Fibroblast of villous mesenchyme (primary cell): ENCODE data around the gene CA12. TPM values are rescaled to one million over a fixed set of nuclear protein-coding genes. Genes with fewer than 3 reads are reported as not detected.

Experiments
- DNase-seq: peaks from one replicate; pipeline ENCODE4 v3.0.0-alpha.2; 2010; ENCODE audit warnings: low read depth
- H3K4me3 ChIP-seq: 2 replicates; pipeline ENCODE4 v1.5.1; 2011; ENCODE audit warnings: low read depth, mild to moderate bottlenecking, low read length
- total RNA-seq: library from RNA; depleted of rRNA; stranded (reverse); fragments of >200 nt; gene quantifications from 2 replicates; pipeline ENCODE4 v1.2.3, GENCODE V29; 2012
- TF ChIP-seq, protein P1 (sequence below): IDR thresholded peaks from 2 replicates; pipeline ENCODE4 v1.5.1; 2012; ENCODE audit warnings: low read depth, mild to moderate bottlenecking, low read length; ENCODE audit not compliant: insufficient read depth

CA12 gene
- total RNA-seq, 1 donor: 15.1 TPM

DNA sequence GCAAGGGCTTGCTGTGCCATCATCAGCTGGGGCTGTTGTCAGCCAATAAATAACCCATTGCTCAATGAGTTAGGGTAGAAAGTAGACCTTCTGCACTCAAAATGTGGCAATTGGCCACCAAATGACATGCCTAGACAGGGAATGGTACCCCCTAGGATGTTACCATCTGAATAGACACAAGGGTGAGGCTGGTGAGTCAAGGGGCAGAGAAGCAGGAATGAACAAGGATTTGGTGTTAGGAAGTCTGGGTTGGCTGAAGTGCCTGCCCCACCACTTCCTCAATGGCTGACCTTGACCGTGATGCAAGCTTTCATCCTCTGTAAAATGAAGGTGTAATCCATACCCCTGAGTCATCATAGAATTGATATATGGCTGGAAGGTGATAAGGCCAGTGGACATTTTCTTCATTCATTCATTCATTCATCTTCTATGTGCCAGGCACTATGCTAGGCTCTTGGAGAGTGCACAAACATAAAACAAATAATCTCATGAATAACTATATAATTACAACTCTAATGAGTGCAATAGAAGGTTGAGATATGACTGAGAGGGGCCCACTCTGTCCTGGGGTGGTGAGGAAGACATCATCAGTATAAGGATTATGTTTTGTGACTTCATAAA is 4.4 kb upstream of the CA12 start:
- no peak overlapping the region for H3K4me3 ChIP-seq
- no peak for DNase-seq
- TF ChIP-seq, protein P1, sequence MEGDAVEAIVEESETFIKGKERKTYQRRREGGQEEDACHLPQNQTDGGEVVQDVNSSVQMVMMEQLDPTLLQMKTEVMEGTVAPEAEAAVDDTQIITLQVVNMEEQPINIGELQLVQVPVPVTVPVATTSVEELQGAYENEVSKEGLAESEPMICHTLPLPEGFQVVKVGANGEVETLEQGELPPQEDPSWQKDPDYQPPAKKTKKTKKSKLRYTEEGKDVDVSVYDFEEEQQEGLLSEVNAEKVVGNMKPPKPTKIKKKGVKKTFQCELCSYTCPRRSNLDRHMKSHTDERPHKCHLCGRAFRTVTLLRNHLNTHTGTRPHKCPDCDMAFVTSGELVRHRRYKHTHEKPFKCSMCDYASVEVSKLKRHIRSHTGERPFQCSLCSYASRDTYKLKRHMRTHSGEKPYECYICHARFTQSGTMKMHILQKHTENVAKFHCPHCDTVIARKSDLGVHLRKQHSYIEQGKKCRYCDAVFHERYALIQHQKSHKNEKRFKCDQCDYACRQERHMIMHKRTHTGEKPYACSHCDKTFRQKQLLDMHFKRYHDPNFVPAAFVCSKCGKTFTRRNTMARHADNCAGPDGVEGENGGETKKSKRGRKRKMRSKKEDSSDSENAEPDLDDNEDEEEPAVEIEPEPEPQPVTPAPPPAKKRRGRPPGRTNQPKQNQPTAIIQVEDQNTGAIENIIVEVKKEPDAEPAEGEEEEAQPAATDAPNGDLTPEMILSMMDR: no peak

DNA sequence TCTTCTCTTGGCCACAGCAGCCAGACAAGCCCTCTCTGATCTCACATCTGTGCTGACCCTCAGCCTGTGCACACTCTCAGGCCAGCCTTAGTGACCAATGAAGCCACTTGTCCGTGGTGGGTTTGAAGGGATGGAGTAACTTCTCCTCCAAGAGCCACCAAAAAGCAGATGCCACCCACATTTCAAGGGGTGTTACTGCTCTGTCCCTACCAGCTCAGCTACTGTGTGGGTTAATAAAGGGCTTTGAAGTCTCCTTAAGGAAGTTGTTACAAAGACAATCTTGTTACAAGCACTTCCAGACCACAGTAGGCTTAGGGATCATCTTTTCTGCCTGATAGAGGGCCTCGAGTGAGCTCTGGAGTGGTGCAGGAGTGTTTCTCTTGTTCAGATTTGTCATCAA is 3.3 kb upstream of the CA12 start:
- no peak overlapping the region for H3K4me3 ChIP-seq
- TF ChIP-seq, protein P1: no peak
- DNase-seq: no peak

DNA sequence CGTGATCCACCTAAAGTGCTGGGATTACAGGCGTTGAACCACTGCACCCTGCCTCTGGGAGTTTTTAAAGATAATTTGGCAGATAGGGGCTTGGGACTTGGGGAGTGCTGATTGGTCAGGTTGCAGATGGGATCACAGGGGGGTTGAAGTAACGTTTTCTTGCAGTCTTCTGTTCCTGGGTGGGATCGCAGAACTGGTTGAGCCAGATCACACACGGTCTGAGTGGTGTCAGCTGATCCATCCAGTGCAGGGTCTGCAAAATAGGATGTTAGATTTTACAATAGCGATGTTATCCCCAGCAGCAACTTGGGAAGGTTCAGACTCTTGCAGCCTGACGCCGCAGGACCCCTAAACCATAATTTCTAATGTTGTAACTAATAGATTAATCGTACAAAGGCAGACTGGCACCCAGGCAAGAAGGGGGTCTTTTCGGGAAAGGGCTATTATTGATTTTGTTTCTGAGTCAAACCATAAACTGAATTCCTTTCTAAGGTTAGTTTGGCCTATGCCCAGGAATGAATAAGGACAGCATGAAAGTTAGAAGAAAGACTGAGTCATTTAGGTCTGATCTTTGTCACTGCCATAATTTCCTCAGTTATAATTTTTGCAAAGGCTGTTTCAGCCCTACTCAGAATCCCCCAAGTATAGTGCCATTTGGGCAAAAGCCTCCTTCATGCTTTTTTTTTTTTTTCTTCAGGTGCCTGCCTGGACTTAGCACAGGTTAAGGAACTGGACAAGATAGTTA is 1.5 kb upstream of the CA12 start:
- DNase-seq: no peak
- TF ChIP-seq, protein P1: no peak

DNA sequence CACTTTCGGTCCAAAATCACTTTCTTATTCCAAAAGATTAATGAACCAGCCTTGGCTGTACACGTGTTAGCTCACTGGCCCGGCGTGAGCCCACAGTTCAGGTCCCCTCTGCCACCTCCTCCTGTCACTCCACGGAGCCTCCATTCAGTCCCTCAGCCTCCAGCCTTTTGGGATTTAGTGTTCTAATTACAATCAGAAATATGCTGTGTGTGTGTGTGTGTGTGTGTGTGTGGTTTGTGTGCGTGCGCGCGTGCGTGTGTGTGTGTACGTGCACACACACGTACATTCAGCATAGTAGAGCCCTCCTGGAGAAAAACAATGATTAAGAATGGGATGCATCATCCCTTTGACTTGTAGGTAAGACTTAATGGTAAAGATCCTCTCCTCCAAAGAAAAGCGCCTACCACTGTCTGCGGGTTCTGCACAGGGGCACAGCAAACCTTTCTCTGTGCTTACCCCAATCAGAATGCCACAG is 801 bp downstream of the CA12 start:
- peak overlapping the region; percentile 57 for H3K4me3 ChIP-seq
- no peak for DNase-seq
- TF ChIP-seq, protein P1: no peak

More for the DNA sequence above, 1.5 kb upstream of the CA12 start:
- H3K4me3 ChIP-seq: no peak overlapping the region

DNA sequence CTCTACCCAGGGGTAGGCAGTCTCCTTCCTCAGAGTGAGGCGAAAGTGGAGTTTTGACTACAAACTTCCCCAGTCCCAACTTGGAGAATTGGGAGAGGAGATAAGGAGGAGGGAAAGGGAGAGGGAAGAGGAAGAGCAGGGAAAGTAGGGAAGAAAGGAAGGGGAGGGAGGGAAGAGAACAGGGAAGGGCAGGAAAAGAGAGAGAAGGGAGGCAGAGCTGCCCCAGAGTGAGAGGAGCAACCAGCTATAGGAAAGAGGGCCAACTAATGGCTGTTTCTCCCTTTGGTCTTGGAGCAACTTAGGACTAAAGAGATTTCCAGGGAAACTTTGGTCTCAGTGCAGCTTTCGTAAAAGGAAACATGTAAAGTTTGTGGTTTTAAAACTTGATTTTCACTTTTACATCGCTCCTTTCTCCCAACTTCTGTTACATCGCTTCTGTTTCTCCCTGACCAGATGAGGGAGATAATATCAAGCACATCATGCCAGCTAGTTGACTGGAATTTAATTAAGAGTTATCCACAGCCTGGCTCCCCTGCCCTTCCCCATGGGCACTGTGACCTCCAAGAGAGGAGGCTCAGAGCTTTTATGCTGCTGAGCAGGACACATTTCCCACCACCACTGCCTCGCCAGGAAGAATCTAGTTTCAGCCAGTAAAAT is 1.4 kb downstream of the CA12 start:
- TF ChIP-seq, protein P1: no peak
- no peak for DNase-seq
- no peak overlapping the region for H3K4me3 ChIP-seq

DNA sequence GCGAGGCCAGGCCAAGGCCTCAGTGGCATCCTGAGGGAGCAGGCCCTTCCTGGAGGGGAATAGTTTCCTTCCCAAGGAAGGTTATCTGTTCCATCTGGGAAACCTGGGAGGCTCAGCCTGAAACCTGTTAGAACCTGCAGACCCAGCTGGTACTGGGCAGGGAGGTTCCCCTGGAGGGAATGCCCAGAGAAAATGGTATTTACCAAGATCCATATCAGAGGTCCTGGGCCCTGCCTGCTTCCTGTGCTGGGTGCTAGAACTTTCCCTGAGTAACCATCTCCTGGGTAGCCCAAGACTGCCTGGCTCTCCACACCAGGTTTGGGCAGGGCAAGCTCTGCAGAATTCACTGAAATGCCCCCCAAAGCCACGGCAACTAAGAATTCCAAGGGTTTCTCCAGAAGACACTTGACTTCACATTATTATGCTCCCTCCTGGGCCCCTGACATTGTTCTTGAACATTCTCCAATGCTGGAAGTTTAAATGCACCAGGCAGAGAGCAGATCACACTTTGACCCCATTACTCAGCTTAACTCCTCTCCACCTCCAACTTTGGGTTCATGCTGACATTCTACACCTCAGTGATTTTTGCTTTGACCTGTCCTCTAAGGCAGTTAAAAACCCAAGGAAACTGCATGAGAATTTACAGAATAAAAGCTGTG is 2.0 kb downstream of the CA12 start:
- TF ChIP-seq, protein P1: no peak
- H3K4me3 ChIP-seq: no peak overlapping the region

More for the DNA sequence above, 2.0 kb downstream of the CA12 start:
- no peak for DNase-seq
